Measurements from ENCODE around the gene TBXA2R. TPM values are rescaled to one million over a fixed set of nuclear protein-coding genes. Genes with fewer than 3 reads are reported as not detected.

The TBXA2R gene
- polyA plus RNA-seq, 1 donor (not counting 4 experiments of a cell fraction or from before 2014, with no cell fraction given) = not detected

DNA sequence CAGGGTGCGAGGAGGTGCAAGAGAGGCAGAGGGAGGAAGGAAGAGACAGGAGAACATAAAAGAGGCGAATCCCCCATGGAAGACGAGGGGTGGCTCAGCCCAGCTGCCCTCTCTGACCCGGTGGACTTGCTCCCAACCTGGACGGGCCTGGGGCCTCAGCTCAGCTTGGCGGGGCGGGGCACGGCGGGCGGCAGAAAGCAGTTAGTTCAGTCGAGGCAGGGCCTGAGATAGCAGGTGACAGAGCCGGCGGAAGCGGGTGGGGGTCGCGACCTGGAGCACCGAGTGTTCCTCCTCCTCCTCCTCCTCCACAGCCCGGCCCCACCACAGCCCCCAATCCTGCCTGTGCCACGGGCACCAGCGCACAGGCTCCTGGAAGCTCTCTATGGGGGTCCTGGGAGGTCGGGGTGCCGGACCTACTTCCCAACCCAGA is 26.9 kb upstream of the TBXA2R start:
- no peaks in the 10 kb centered on the region for H4K20me1 ChIP-seq (ENCODE audit: control insufficient read depth, extremely low read depth, insufficient read depth, low read length)
- FAIRE-seq (no peak), DNase-seq (ENCODE audit: low read depth, low spot score) (no peak)
- no peak overlapping the region for H3K27ac ChIP-seq (ENCODE audit: control insufficient read depth, insufficient read depth, low read length)
- no peak overlapping the region for H2AFZ ChIP-seq (ENCODE audit: control insufficient read depth, low read length)
- H3K27me3 ChIP-seq (ENCODE audit: control insufficient read depth, extremely low read depth, insufficient read depth, low read length) = no peaks in the 10 kb centered on the region
- no peaks in the 10 kb centered on the region for H3K9me3 ChIP-seq (ENCODE audit: control insufficient read depth, low read depth, low read length)
- no peaks in the 10 kb centered on the region for H3K4me1 ChIP-seq (ENCODE audit: control insufficient read depth, extremely low read depth, insufficient read depth, low read length)
- H3K4me3 ChIP-seq (ENCODE audit: control insufficient read depth in 2 of 3, extremely low read depth in 1 of 3, insufficient read depth in 2 of 3, low read depth in 1 of 3, low read length in 3 of 3) = no peak overlapping the region
- peaks cover 0 to 9% of the 10 kb centered on the region in 2 experiments for H3K36me3 ChIP-seq (ENCODE audit: control insufficient read depth in 2 of 2, extremely low read depth in 1 of 2, insufficient read depth in 2 of 2, low read length in 2 of 2)
- dilution Hi-C loops (cut with MboI; ENCODE audit: extremely low pct_ligation_motif_present, low sequenced_read_pairs) = no loop called here
- no peak overlapping the region for H3K9ac ChIP-seq (ENCODE audit: control insufficient read depth, extremely low read depth, insufficient read depth, low read length)
- no peak for TF ChIP-seq EZH2 (IDR thresholded peaks at IDR 0.05; ENCODE audit: low read length)
- no peak overlapping the region for H3K4me2 ChIP-seq (ENCODE audit: control insufficient read depth, extremely low read depth, insufficient read depth, low read depth, low read length)
- no peaks in the 10 kb centered on the region for H3K9me1 ChIP-seq (ENCODE audit: control insufficient read depth, extremely low read depth, insufficient read depth, low read length)
- no peaks in the 10 kb centered on the region for H3K79me2 ChIP-seq (ENCODE audit: control insufficient read depth, insufficient read depth, low read length)

DNA sequence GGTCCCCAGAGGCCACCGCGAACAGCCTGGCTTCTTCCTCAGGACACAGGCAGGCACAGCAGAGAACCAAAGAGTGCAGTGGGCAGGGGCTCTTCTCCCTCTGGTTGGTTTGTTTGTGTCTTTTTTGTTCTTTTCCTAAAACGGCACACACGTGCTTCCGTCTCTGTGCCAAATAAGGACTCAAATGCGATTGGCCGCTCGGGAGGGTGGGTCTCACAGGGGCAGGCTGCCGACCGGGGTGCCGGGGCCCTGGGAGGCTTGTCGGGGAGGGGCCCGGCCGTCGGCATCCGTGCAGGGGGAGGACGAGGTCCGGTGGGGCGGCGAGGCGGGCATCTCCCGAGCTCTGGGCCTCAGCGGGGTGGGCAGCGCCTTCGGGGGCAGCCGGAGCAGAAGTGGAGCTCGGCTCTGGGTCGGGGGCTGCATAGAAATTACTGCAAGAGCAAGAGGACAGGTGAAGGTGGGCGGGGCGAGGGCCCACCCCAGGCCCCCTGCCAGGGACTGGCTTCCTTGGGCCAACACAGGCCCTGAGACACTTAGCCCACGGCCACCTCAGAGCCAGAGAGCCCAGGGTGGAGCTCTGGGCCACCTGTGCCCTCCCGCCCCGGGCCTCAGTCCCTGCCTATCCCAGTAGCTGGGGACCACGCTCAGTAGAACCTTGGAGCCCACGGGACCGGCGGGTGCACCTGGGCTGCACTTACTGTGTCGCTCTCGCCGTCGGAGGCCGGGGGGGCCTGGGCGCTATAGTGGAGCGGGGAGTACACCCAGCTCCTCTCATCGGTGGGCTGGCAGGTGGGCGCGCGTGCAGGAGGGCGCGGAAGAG is 26.3 kb upstream of the TBXA2R start:
- Histone ChIP-seq H3K36me3 (ENCODE audit: control insufficient read depth in 2 of 2, extremely low read depth in 1 of 2, insufficient read depth in 2 of 2, low read length in 2 of 2) (peaks cover 0 to 8% of the 10 kb centered on the region in 2 experiments), H3K27ac (ENCODE audit: control insufficient read depth, insufficient read depth, low read length) (no peak overlapping the region)
- dilution Hi-C loops (cut with MboI; ENCODE audit: extremely low pct_ligation_motif_present, low sequenced_read_pairs) = no loop called here

More for the DNA sequence above, 26.3 kb upstream of the TBXA2R start:
- no peaks in the 10 kb centered on the region for H3K79me2 ChIP-seq (ENCODE audit: control insufficient read depth, insufficient read depth, low read length)
- no peak overlapping the region for H3K4me2 ChIP-seq (ENCODE audit: control insufficient read depth, extremely low read depth, insufficient read depth, low read depth, low read length)
- H3K4me1 ChIP-seq (ENCODE audit: control insufficient read depth, extremely low read depth, insufficient read depth, low read length) = no peaks in the 10 kb centered on the region
- H3K9ac ChIP-seq (ENCODE audit: control insufficient read depth, extremely low read depth, insufficient read depth, low read length) = no peak overlapping the region
- no peak overlapping the region for H2AFZ ChIP-seq (ENCODE audit: control insufficient read depth, low read length)
- TF ChIP-seq EZH2 (IDR thresholded peaks at IDR 0.05; ENCODE audit: low read length) = no peak
- TF ChIP-seq, protein P1, sequence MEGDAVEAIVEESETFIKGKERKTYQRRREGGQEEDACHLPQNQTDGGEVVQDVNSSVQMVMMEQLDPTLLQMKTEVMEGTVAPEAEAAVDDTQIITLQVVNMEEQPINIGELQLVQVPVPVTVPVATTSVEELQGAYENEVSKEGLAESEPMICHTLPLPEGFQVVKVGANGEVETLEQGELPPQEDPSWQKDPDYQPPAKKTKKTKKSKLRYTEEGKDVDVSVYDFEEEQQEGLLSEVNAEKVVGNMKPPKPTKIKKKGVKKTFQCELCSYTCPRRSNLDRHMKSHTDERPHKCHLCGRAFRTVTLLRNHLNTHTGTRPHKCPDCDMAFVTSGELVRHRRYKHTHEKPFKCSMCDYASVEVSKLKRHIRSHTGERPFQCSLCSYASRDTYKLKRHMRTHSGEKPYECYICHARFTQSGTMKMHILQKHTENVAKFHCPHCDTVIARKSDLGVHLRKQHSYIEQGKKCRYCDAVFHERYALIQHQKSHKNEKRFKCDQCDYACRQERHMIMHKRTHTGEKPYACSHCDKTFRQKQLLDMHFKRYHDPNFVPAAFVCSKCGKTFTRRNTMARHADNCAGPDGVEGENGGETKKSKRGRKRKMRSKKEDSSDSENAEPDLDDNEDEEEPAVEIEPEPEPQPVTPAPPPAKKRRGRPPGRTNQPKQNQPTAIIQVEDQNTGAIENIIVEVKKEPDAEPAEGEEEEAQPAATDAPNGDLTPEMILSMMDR (optimal IDR thresholded peaks at IDR 0.05 in 1 of 3, IDR thresholded peaks at IDR 0.05 in 1 of 3, conservative IDR thresholded peaks at IDR 0.05 in 1 of 3; ENCODE audit: extremely low read depth in 1 of 3, insufficient read depth in 2 of 3, low read length in 3 of 3) = no peak
- no peaks in the 10 kb centered on the region for H3K9me1 ChIP-seq (ENCODE audit: control insufficient read depth, extremely low read depth, insufficient read depth, low read length)
- DNase-seq (ENCODE audit: low read depth, low spot score) (no peak), FAIRE-seq (no peak)
- H3K4me3 ChIP-seq (ENCODE audit: control insufficient read depth in 2 of 3, extremely low read depth in 1 of 3, insufficient read depth in 2 of 3, low read depth in 1 of 3, low read length in 3 of 3) = no peak overlapping the region
- no peaks in the 10 kb centered on the region for H3K27me3 ChIP-seq (ENCODE audit: control insufficient read depth, extremely low read depth, insufficient read depth, low read length)
- no peaks in the 10 kb centered on the region for H3K9me3 ChIP-seq (ENCODE audit: control insufficient read depth, low read depth, low read length)
- no peaks in the 10 kb centered on the region for H4K20me1 ChIP-seq (ENCODE audit: control insufficient read depth, extremely low read depth, insufficient read depth, low read length)

Data from keratinocyte (primary cell).